ENCODE data around the gene CCL8.

GRCh38 chr17:34341916-34342315 is 22.7 kb downstream of the CCL8 start:
- TF ChIP-seq CTCF (IDR thresholded peaks at IDR 0.05) (no peak), POLR2A (IDR thresholded peaks at IDR 0.05) (no peak)

Measured in Peyer's patch (tissue), 4 donors.